Panc1 (cell line): Measurements from ENCODE around the gene SHISAL1. TPM values are rescaled to one million over a fixed set of nuclear protein-coding genes. Genes with fewer than 3 reads are reported as not detected.

Experiments used
- ATAC-seq: fragments of 200-7000 bp; cut with Tn5 transposase; 2 replicates; pipeline ENCODE4 v1.9.1; 2020; ENCODE audit warnings: mild to moderate bottlenecking, moderate library complexity
- BruUV-seq: library from RNA; stranded (reverse); fragments of 400-500 nt; replicated peaks from 2 replicates; lab custom pipeline; 2021; lab: Mats Ljungman, UMichigan
- CTCF ChIA-PET: fragments of 300-600 bp; sonication (Branson Sonifier 250); formaldehyde crosslinking; loops from one replicate; lab custom pipeline; 2022; ENCODE audit warnings: antibody characterized with exemption; lab: Charles Lee
- POLR2A ChIA-PET: fragments of 300-600 bp; sonication (Branson Sonifier 250); formaldehyde crosslinking; loops from one replicate; lab custom pipeline; 2022; ENCODE audit warnings: antibody characterized with exemption; lab: Charles Lee
- DNase-seq: peaks from one replicate; pipeline ENCODE4 v3.0.0-alpha.2; 2010; ENCODE audit warnings: low read depth, low spot score
- H3K27ac ChIP-seq: 2 replicates; pipeline ENCODE4 v1.5.1; 2011; ENCODE audit warnings: mild to moderate bottlenecking, low read length, inconsistent platforms
- H3K27me3 ChIP-seq: fragments of 200-500 bp; sonication (Bioruptor generic); 2 replicates; pipeline ENCODE4 v1.6.0; 2014; ENCODE audit warnings: low read length, inconsistent platforms; ENCODE audit not compliant: control insufficient read depth, insufficient read depth
- H3K36me3 ChIP-seq: fragments of 200-500 bp; sonication (Bioruptor generic); 2 replicates; pipeline ENCODE4 v1.5.1; 2014; ENCODE audit warnings: inconsistent platforms, mild to moderate bottlenecking, low read length, moderate library complexity; ENCODE audit not compliant: control insufficient read depth, insufficient read depth
- H3K4me1 ChIP-seq: 2 replicates; pipeline ENCODE4 v1.5.1; 2011; ENCODE audit warnings: inconsistent platforms, mild to moderate bottlenecking, low read length, moderate library complexity; ENCODE audit not compliant: control insufficient read depth, insufficient read depth
- H3K4me3 ChIP-seq, 2 experiments: 2 replicates each; pipeline ENCODE4 v1.5.1; 2011 to 2012; ENCODE audit warnings: low read depth in 2 of 2, low read length in 2 of 2, mild to moderate bottlenecking in 2 of 2, inconsistent platforms in 1 of 2, moderate library complexity in 1 of 2
- H3K9me3 ChIP-seq: fragments of 200-500 bp; sonication (Bioruptor generic); 2 replicates; pipeline ENCODE4 v1.5.1; 2014; ENCODE audit warnings: low read depth, mild to moderate bottlenecking, inconsistent platforms, low read length, moderate library complexity; ENCODE audit not compliant: control insufficient read depth, insufficient read depth
- CTCF ChIP-seq: fragments of 450-650 bp; IDR thresholded peaks from 2 replicates; pipeline ENCODE4 v1.5.1; 2017; ENCODE audit warnings: mild to moderate bottlenecking
- POLR2AphosphoS5 ChIP-seq: IDR thresholded peaks from 2 replicates; pipeline ENCODE4 v1.6.1; 2012; ENCODE audit warnings: mild to moderate bottlenecking, low read depth, low read length, moderate library complexity
- SIN3A ChIP-seq: IDR thresholded peaks from 2 replicates; pipeline ENCODE4 v1.6.1; 2012; ENCODE audit warnings: low read depth, mild to moderate bottlenecking, low read length, moderate library complexity, borderline replicate concordance; ENCODE audit not compliant: insufficient read depth
- TCF7L2 ChIP-seq: IDR thresholded peaks from 2 replicates; pipeline ENCODE4 v1.6.1; 2011; ENCODE audit warnings: mild to moderate bottlenecking, low read depth, low read length, inconsistent platforms
- in situ Hi-C: cut with HindIII; loops from 2 replicates; pipeline ENCODE4 v1.10.0; 2016; ENCODE audit warnings: low sequenced_read_pairs, low pct_unique_long_range_greater_than_20kb
- intact Hi-C: fragments of 100-400 bp; cut with micrococcal nuclease; formaldehyde crosslinking; loops from one replicate; pipeline ENCODE4 v1.10.0; 2022; ENCODE audit not compliant: unreplicated experiment
- total RNA-seq: library from RNA; stranded (reverse); gene quantifications from one replicate; pipeline ENCODE4 v1.2.1, GENCODE V29; 2021; ENCODE audit not compliant: unreplicated experiment
- TF ChIP-seq, protein P1 (sequence below), 2 experiments: IDR thresholded peaks; 2 replicates each; pipeline ENCODE4 v1.6.1; 2011 to 2012; ENCODE audit warnings: low read depth in 2 of 2, control low read depth in 1 of 2, low read length in 1 of 2, mild to moderate bottlenecking in 1 of 2, moderate library complexity in 1 of 2; ENCODE audit not compliant: insufficient read depth in 1 of 2

SHISAL1 gene
- total RNA-seq, 1 experiment from 2014 or later = 1.2 TPM

- CTCF ChIA-PET = interaction anchor here (1.2 kb wide), 1 partner anchor 220 kb away, joined by 4 read pairs; no protein-coding TSS in a partner anchor
- H3K9me3 ChIP-seq = no peaks in the 10 kb centered on the region
- no peak overlapping the region for H3K27ac ChIP-seq
- DNase-seq (no peak), ATAC-seq (no peak)
- in situ Hi-C loops = no loop called here
- TF ChIP-seq, protein P1, sequence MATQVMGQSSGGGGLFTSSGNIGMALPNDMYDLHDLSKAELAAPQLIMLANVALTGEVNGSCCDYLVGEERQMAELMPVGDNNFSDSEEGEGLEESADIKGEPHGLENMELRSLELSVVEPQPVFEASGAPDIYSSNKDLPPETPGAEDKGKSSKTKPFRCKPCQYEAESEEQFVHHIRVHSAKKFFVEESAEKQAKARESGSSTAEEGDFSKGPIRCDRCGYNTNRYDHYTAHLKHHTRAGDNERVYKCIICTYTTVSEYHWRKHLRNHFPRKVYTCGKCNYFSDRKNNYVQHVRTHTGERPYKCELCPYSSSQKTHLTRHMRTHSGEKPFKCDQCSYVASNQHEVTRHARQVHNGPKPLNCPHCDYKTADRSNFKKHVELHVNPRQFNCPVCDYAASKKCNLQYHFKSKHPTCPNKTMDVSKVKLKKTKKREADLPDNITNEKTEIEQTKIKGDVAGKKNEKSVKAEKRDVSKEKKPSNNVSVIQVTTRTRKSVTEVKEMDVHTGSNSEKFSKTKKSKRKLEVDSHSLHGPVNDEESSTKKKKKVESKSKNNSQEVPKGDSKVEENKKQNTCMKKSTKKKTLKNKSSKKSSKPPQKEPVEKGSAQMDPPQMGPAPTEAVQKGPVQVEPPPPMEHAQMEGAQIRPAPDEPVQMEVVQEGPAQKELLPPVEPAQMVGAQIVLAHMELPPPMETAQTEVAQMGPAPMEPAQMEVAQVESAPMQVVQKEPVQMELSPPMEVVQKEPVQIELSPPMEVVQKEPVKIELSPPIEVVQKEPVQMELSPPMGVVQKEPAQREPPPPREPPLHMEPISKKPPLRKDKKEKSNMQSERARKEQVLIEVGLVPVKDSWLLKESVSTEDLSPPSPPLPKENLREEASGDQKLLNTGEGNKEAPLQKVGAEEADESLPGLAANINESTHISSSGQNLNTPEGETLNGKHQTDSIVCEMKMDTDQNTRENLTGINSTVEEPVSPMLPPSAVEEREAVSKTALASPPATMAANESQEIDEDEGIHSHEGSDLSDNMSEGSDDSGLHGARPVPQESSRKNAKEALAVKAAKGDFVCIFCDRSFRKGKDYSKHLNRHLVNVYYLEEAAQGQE (IDR thresholded peaks at IDR 0.05; ENCODE audit: insufficient read depth in 1 of 2, low read depth in 2 of 2, low read length in 1 of 2) = no peak
- TF ChIP-seq POLR2AphosphoS5 (no peak), SIN3A (no peak), TCF7L2 (no peak), CTCF (no peak)
- H3K4me1 ChIP-seq = no peaks in the 10 kb centered on the region
- intact Hi-C loops = no loop called here
- H3K36me3 ChIP-seq = no peaks in the 10 kb centered on the region
- BruUV-seq = no TSS peak
- no peak overlapping the region for H3K4me3 ChIP-seq
- POLR2A ChIA-PET = no interaction called here
- no peaks in the 10 kb centered on the region for H3K27me3 ChIP-seq
These were observed 7.3 kb downstream of the SHISAL1 start for GRCh38 chr22:44305455-44305854.

DNA sequence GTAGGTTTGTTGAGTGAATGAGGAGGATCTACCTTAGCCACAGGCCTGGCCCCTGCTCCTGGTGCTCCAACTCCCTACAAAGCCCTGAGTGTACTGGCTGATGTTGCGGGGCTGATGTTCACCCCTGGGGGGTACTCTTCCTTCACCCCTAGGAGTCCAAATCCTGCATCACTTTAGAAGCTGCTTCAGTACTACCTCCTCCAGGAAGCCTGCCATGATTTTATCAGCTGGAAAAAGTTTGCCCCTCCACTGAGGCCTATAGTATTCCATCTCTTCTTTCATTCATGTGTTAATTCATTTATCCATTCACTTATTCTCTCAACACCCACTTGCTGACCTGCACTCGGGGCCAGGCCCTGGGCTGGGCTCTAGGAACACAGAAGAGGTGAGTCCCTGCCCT is 7.8 kb downstream of the SHISAL1 start:
- no peak for DNase-seq
- no peak for TF ChIP-seq SIN3A
- TF ChIP-seq TCF7L2 = no peak
- TF ChIP-seq POLR2AphosphoS5 = no peak
- no peak for TF ChIP-seq CTCF
- TF ChIP-seq, protein P1 (IDR thresholded peaks at IDR 0.05; ENCODE audit: insufficient read depth in 1 of 2, low read depth in 2 of 2, low read length in 1 of 2) = no peak
- Histone ChIP-seq H3K9me3 (no peaks in the 10 kb centered on the region), H3K36me3 (no peaks in the 10 kb centered on the region), H3K27ac (no peak overlapping the region), H3K27me3 (no peaks in the 10 kb centered on the region), H3K4me1 (no peaks in the 10 kb centered on the region), H3K4me3 (no peak overlapping the region)
- intact Hi-C loops = no loop called here
- no peak for ATAC-seq
- ChIA-PET POLR2A (no interaction called here), CTCF (no interaction called here)
- no TSS peak for BruUV-seq
- in situ Hi-C loops = no loop called here
